ENCODE measurements around the gene ADRA2B.

ADRA2B gene

DNA sequence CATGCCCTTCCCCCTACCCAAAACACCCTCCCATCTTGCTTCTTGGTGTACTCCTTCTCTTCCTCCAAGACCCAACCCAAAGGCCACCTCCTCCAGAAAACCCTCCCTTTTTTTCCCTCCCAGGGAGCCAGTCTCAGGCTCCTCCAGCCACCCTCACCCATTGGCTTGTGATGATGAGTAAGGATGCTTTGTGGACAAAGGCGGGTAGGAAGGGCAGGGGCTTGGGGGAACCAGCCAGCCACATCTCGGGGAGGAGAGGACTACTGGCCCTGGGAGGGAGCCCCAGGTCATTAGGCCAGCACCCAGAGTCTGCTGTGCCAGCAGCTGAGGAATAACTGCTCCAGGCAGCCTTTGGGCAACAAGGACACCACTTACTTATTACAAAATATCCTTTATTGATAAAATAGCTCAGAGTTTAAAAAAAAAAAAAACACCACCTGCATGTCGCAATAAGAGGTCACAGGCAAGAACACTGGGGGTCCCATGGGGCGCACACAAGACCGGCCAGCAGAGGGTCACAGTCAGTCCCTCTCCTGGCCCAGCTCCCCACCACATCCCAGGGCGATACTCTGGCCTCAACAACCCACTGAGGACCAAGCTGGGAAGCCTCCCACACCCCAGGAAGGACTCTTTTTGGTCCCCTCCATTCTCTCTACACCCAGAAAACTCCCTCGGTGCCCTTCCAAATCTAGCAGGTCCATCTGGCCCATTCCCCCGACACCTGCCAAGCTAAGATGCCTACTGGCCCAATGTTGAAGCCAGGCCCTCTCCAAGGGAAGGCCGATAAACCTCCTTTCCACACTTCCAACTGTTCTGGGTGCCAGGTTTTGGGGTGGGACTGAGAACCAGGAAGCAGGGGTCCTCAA lies 3.6 kb downstream of the ADRA2B start:
- TF ChIP-seq, protein P1, sequence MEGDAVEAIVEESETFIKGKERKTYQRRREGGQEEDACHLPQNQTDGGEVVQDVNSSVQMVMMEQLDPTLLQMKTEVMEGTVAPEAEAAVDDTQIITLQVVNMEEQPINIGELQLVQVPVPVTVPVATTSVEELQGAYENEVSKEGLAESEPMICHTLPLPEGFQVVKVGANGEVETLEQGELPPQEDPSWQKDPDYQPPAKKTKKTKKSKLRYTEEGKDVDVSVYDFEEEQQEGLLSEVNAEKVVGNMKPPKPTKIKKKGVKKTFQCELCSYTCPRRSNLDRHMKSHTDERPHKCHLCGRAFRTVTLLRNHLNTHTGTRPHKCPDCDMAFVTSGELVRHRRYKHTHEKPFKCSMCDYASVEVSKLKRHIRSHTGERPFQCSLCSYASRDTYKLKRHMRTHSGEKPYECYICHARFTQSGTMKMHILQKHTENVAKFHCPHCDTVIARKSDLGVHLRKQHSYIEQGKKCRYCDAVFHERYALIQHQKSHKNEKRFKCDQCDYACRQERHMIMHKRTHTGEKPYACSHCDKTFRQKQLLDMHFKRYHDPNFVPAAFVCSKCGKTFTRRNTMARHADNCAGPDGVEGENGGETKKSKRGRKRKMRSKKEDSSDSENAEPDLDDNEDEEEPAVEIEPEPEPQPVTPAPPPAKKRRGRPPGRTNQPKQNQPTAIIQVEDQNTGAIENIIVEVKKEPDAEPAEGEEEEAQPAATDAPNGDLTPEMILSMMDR (conservative IDR thresholded peaks at IDR 0.05) = no peak
- no peak for TF ChIP-seq ZFX (IDR thresholded peaks at IDR 0.05)
- no peak overlapping the region for H3K27ac ChIP-seq

DNA sequence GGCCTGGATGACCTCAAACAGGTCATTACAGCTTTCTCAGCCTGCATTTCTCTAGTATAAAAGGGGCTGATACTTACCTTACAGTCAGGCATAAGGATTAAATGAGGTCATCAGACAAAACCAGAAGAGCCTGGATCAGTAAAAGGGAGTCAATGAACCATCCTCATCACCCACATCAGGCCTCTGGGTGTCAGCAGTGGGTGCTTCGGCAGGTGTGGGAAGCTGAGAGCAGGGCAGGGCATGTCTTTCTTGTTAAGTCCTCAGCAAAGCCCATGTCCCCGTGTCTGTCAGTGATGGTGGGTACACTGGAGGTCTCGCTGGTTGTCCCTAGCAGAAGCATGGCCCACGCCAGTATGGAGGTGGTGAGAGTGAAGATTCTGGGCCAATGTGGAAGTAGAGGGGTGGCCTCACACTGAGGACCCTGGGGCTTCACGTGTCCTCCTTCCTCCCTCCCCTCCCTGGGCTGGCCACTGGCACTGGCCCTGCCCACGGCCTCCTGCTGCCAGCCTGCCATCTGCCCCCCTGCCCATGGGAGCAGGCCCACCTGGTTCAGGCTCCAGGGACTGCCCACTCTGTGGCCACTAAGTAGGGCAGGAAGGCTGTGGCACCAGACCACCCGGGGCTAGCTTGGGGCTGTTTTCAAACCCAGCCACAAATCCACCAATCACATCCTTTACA lies 4.4 kb downstream of the ADRA2B start:
- TF ChIP-seq ZFX (IDR thresholded peaks at IDR 0.05) = no peak
- TF ChIP-seq, protein P1 (conservative IDR thresholded peaks at IDR 0.05) = no peak
- no peak overlapping the region for H3K27ac ChIP-seq

DNA sequence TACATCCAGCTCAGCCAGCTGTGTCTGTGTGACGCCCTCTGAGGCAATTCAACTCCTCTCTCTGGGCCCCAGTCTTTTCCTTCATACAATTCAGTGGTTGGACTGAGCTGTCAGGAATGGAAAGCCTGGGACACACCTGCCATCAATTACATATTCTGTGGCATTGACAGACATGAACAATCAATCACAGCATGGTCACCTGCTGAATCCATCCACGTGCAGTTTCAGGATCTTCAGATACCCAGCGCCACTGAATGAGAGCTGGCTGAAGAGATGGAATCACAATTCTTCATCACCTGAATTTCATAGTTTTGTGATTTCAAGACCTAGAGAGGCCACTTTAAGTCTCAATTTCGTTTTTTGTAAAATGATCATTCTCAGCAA lies 5.1 kb downstream of the ADRA2B start:
- no peak overlapping the region for H3K27ac ChIP-seq
- no peak for TF ChIP-seq ZFX (IDR thresholded peaks at IDR 0.05)

DNA sequence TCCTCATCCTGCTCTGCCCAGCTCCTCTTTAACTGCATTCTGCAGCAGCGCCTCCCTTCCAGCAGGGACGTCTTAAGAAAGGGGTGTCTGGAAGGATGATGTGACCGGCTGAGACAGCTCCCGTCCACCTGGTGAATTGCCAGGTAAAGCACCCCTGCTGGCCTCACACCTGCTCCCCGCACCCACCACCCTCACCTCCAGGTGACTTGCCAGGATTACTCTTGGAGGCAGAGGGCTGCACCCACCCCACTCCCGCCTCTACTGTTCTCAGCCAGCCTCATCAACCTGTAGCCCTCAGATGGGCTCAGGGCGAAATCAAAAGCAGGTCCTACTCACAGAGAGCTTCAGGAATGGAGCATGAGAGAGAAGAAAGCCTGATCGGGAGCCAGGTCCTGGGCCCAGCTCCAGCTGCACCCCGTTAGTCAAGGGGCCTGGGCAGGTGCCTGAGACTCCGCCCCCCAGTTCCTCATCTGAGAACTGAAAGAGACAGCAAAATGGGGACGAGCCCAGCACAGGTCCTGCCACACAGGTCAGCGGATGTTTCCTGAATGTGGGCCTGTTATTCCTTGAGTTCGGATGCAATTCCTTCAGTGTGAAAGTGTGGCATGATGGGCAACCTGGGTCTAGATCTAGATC lies 5.6 kb downstream of the ADRA2B start:
- TF ChIP-seq ZFX (IDR thresholded peaks at IDR 0.05) = no peak
- TF ChIP-seq, protein P1 (conservative IDR thresholded peaks at IDR 0.05) = no peak
- H3K27ac ChIP-seq = no peak overlapping the region

DNA sequence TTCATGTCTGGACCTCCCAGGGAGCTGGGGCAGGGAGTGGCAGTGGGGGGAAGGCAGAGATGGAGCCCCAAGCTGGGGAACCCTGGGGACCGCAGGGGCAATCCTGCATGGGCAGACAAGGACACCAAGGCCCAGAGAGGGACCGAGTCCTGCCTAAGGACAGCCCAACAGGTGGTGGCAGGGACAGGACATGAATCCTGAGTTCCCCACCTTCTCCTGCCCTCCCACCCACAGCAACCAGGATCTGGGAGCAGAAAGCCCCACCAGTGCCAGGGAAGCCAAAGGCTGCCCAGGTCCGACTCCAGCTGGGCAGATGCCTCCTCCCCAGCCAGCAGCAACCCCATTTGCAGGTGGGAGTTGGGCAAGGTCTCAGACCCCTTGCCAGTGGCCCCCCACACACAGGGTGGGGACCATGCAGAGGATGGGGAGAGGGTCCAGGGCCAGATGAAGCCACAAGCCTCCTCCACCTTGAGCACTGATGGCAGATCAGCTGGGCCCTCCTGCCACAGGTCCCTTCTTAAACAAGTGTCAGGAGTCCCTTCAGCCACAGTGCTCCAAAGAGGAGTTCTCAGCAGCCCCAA lies 6.3 kb downstream of the ADRA2B start:
- TF ChIP-seq, protein P1 (conservative IDR thresholded peaks at IDR 0.05) = no peak
- no peak for TF ChIP-seq ZFX (IDR thresholded peaks at IDR 0.05)
- H3K27ac ChIP-seq = no peak overlapping the region

DNA sequence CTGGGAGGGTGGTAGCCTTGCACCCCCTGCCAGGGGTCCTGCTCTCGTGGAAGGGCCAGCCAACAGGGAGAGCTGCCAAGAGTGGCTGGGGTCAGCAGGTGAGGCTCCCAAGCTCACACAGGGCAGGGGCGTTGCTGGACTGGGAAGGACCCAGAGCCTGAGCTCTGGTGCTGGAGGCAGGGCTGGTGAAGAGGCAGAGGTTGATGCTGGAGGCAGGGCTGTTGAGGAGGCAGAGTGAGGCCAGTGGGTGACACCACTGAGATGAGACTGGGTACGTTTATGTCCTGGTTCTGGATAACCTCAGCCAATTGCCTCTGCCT lies 7.0 kb downstream of the ADRA2B start:
- no peak overlapping the region for H3K27ac ChIP-seq
- TF ChIP-seq, protein P1 (conservative IDR thresholded peaks at IDR 0.05) = no peak
- TF ChIP-seq ZFX (IDR thresholded peaks at IDR 0.05) = no peak

DNA sequence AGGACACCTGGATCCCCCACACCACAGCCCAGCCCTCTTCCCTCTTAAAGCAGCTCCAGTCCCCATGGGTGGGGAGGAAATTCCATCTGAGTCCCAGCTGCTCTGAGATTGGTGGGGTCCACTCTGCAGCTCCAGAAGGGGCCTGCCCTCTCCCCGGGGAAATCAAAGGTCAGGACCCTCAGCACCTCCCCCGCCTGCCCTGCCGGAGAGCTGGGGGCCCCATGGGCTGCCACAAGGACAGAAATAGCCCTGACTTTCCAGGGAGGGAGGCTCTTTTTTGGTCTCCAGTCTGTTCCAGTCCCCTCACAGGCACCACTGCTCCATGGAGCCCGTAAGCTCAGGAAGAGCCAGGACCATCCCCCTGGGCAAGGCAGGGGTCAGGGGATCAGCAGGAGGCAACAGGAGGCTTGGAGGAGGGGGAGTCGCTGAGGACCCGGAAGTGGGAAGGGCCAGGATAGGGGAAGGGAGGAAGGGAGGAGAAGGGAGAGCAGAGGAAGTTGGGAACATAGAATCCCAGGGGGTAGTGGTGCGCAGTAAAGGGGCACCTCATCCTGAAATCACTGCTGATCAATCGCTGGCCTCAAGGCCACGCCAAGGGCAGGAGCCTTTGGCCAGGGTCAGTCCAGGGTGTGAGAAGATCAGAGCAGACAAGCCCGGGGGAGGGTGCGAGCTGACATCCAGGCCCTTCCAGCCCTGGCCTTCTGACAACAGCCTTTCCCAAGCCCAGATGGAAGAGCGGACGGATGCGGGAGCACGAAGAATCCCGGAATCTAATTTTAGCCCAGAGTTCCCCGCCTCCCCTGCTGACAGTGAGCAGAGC lies 7.6 kb downstream of the ADRA2B start:
- H3K27ac ChIP-seq = no peak overlapping the region
- TF ChIP-seq ZFX (IDR thresholded peaks at IDR 0.05) = no peak
- TF ChIP-seq, protein P1 (conservative IDR thresholded peaks at IDR 0.05) = no peak

All from C4-2B (cell line).